Panc1 (cell line): ENCODE results near the gene TMEM205.

Source experiments
- CTCF ChIP-seq: fragments of 450-650 bp; IDR thresholded peaks from 2 replicates; pipeline ENCODE4 v1.5.1; 2017; ENCODE audit warnings: mild to moderate bottlenecking
- TCF7L2 ChIP-seq: IDR thresholded peaks from 2 replicates; pipeline ENCODE4 v1.6.1; 2011; ENCODE audit warnings: mild to moderate bottlenecking, low read depth, low read length, inconsistent platforms

GRCh38 chr19:11390359-11390758, 44.3 kb upstream of the TMEM205 start:
- TF ChIP-seq CTCF (no peak), TCF7L2 (no peak)
